GM12878 (cell line): Measurements from ENCODE around the gene MRPL16. TPM values are rescaled to one million over a fixed set of nuclear protein-coding genes. Genes with fewer than 3 reads are reported as not detected.

Experiments
- ATAC-seq: fragments of 200-7000 bp; cut with Tn5 transposase; 3 replicates; pipeline ENCODE4 v1.9.1; 2020; ENCODE audit warnings: mild to moderate bottlenecking, moderate library complexity
- BruUV-seq: library from RNA; stranded (reverse); fragments of 400-500 nt; replicated peaks from 2 replicates; lab custom pipeline; 2021; lab: Mats Ljungman, UMichigan
- CTCF ChIA-PET: fragments of 300-600 bp; sonication (Branson Sonifier 250); formaldehyde crosslinking; extraction: SDS; loops from one replicate; lab custom pipeline; 2021; ENCODE audit warnings: inconsistent platforms; lab: Yijun Ruan, JAX
- POLR2A ChIA-PET: fragments of 350-600 bp; formaldehyde crosslinking; extraction: SDS; loops from one replicate; lab custom pipeline; 2021; ENCODE audit warnings: inconsistent platforms; lab: Charles Lee
- RAD21 ChIA-PET: fragments of 300-600 bp; sonication (Branson Sonifier 250); formaldehyde crosslinking; loops from one replicate; lab custom pipeline; 2023; ENCODE audit warnings: antibody characterized with exemption; ENCODE audit not compliant: unreplicated experiment; lab: Charles Lee
- SMC1A ChIA-PET: fragments of 300-600 bp; sonication (Branson Sonifier 250); formaldehyde crosslinking; loops from one replicate; lab custom pipeline; 2023; ENCODE audit not compliant: unreplicated experiment, uncharacterized antibody; lab: Charles Lee
- DNase-seq: peaks from one replicate; pipeline ENCODE4 v3.0.0-alpha.2; 2011; ENCODE audit warnings: low read depth, low spot score
- FAIRE-seq: peaks from 3 replicates; lab custom pipeline; 2011; peaks lifted over from hg19 to GRCh38; lab: Jason Lieb, UNC
- H2AFZ ChIP-seq: 2 replicates; pipeline ENCODE4 v1.6.0; 2011; ENCODE audit warnings: low read depth, low read length, control low read depth; ENCODE audit not compliant: control insufficient read depth
- H3K27ac ChIP-seq: 2 replicates; pipeline ENCODE4 v1.5.1; 2011; ENCODE audit warnings: control low read depth; ENCODE audit not compliant: control insufficient read depth, insufficient read depth
- H3K27me3 ChIP-seq, 2 experiments: replicated peaks in 1 of 2; 2 replicates each; pipeline versions ENCODE4 v1.6.0 to v1.6.1; 2011; ENCODE audit warnings: low read length in 1 of 2; ENCODE audit not compliant: control insufficient read depth in 2 of 2, insufficient read depth in 2 of 2
- H3K36me3 ChIP-seq, 2 experiments: 2 replicates each; pipeline ENCODE4 v1.5.1; 2011; ENCODE audit warnings: low read length in 1 of 2; ENCODE audit not compliant: control insufficient read depth in 2 of 2, insufficient read depth in 2 of 2
- H3K4me1 ChIP-seq: 2 replicates; pipeline ENCODE4 v1.6.1; 2011; ENCODE audit warnings: mild to moderate bottlenecking, low read length, moderate library complexity, mixed read lengths; ENCODE audit not compliant: control insufficient read depth, insufficient read depth
- H3K4me2 ChIP-seq: 2 replicates; pipeline ENCODE4 v1.6.0; 2011; ENCODE audit warnings: control low read depth; ENCODE audit not compliant: control insufficient read depth, insufficient read depth
- H3K4me3 ChIP-seq: fragments of 200-600 bp; sonication (generic); 2 replicates; pipeline ENCODE4 v1.5.1; 2016
- H3K79me2 ChIP-seq: 2 replicates; pipeline ENCODE4 v1.6.0; 2011; ENCODE audit warnings: low read length; ENCODE audit not compliant: control insufficient read depth, insufficient read depth
- H3K9ac ChIP-seq: 2 replicates; pipeline ENCODE4 v1.8.0; 2011; ENCODE audit warnings: low read length, control low read depth, mixed read lengths; ENCODE audit not compliant: control insufficient read depth, insufficient read depth
- H3K9me3 ChIP-seq: replicated peaks from 3 replicates; pipeline ENCODE4 v1.5.1; 2011; ENCODE audit warnings: mild to moderate bottlenecking, low read length; ENCODE audit not compliant: control insufficient read depth, insufficient read depth
- H4K20me1 ChIP-seq: 2 replicates; pipeline ENCODE4 v1.6.0; 2011; ENCODE audit not compliant: control insufficient read depth, insufficient read depth
- ASH2L ChIP-seq: fragments of 300-600, 200-600 bp; sonication (generic); IDR thresholded peaks from 2 replicates; pipeline ENCODE4 v1.6.1; 2017; ENCODE audit warnings: low read depth, mild to moderate bottlenecking, borderline replicate concordance
- BCL3 ChIP-seq: IDR thresholded peaks from 2 replicates; pipeline ENCODE4 v1.6.1; 2011; ENCODE audit warnings: borderline replicate concordance, low read depth, mild to moderate bottlenecking, moderate library complexity, low read length; ENCODE audit not compliant: insufficient read depth, poor library complexity, severe bottlenecking
- CHD4 ChIP-seq: fragments of 200-600 bp; sonication (generic); IDR thresholded peaks from 2 replicates; pipeline ENCODE4 v1.6.1; 2016; ENCODE audit warnings: mild to moderate bottlenecking
- ETV6 ChIP-seq, 2 experiments: fragments of 450-650 bp in 1 of 2; IDR thresholded peaks in 1 of 2; conservative IDR thresholded peaks in 1 of 2; 2 replicates each; pipeline ENCODE4 v1.6.1; 2014; ENCODE audit warnings: antibody characterized with exemption in 1 of 2, borderline replicate concordance in 1 of 2, low read depth in 1 of 2, mild to moderate bottlenecking in 1 of 2, moderate library complexity in 1 of 2
- EZH2 ChIP-seq: IDR thresholded peaks from 2 replicates; pipeline ENCODE4 v1.6.1; 2012; ENCODE audit warnings: low read depth, mild to moderate bottlenecking, control low read depth, inconsistent platforms, low read length, borderline replicate concordance; ENCODE audit not compliant: control insufficient read depth
- HDAC2 ChIP-seq: fragments of 200-600 bp; sonication (generic); IDR thresholded peaks from 2 replicates; pipeline ENCODE4 v1.6.1; 2017
- MYC ChIP-seq: IDR thresholded peaks from 2 replicates; pipeline ENCODE4 v1.6.1; 2011; ENCODE audit warnings: mild to moderate bottlenecking, low read length, moderate library complexity, inconsistent platforms; ENCODE audit not compliant: insufficient read depth, insufficient replicate concordance, insufficient read length, severe bottlenecking
- NR2C2 ChIP-seq: IDR thresholded peaks from 2 replicates; pipeline ENCODE4 v1.6.1; 2011; ENCODE audit warnings: borderline replicate concordance, low read depth; ENCODE audit not compliant: control insufficient read depth, insufficient read length
- NR2F1 ChIP-seq: fragments of 450-650 bp; conservative IDR thresholded peaks from 2 replicates; pipeline ENCODE4 v1.6.1; 2017; ENCODE audit warnings: mild to moderate bottlenecking
- PAX8 ChIP-seq: fragments of 450-650 bp; IDR thresholded peaks from 2 replicates; pipeline ENCODE4 v1.6.1; 2017; ENCODE audit warnings: mild to moderate bottlenecking, moderate library complexity
- PKNOX1 ChIP-seq: fragments of 450-650 bp; IDR thresholded peaks from 2 replicates; pipeline ENCODE4 v1.6.1; 2016; ENCODE audit warnings: mild to moderate bottlenecking
- RAD51 ChIP-seq: fragments of 450-650 bp; IDR thresholded peaks from 2 replicates; pipeline ENCODE4 v1.6.1; 2016; ENCODE audit warnings: moderate library complexity, mild to moderate bottlenecking, inconsistent platforms
- SIX5 ChIP-seq: IDR thresholded peaks from 2 replicates; pipeline ENCODE4 v1.6.1; 2011; ENCODE audit warnings: mild to moderate bottlenecking, low read depth, low read length, moderate library complexity; ENCODE audit not compliant: severe bottlenecking
- ZBTB11 ChIP-seq: fragments of 450-650 bp; formaldehyde crosslinking; IDR thresholded peaks from 2 replicates; pipeline ENCODE4 v1.5.0; 2022; ENCODE audit warnings: mild to moderate bottlenecking, missing genetic modification characterization
- WGBS: methylation state at CpG from one replicate; pipeline ENCODE4 v1.1.6; 2016; ENCODE audit warnings: low lambda C conversion rate; ENCODE audit not compliant: insufficient replicate concordance, insufficient coverage; ENCODE audit errors: missing lambda C conversion rate; 5-methylcytosine and 5-hydroxymethylcytosine counted together
- in situ Hi-C: fragments of 300-500 bp; cut with MboI; formaldehyde crosslinking; loops from 9 replicates; pipeline ENCODE4 v1.14.3; 2018; ENCODE audit warnings: mixed read lengths
- intact Hi-C: fragments of 100-400 bp; cut with micrococcal nuclease; formaldehyde crosslinking; loops from one replicate; pipeline ENCODE4 v1.14.2; 2022; ENCODE audit not compliant: unreplicated experiment
- polyA plus RNA-seq, 11 experiments: library from polyadenylated mRNA; depleted of rRNA in 4 of 11; unstranded in 6 of 11; stranded (reverse) in 5 of 11; fragments of >200 nt; fragmentation: Nextera tagmentation in 4 of 11; fragmentation: Illumina TruSeq in 1 of 11; extraction: Ambion mirVana in 4 of 11; extraction: Trizol in 1 of 11; gene quantifications; 1 replicate in 1 of 11; 2 replicates in 10 of 11; pipeline versions ENCODE4 v1.2.1 to v1.2.3, GENCODE V29; 2011 to 2016; ENCODE audit warnings: inconsistent platforms in 2 of 11, missing spikeins in 2 of 11, low read depth in 1 of 11
- total RNA-seq, 4 experiments: library from RNA; depleted of rRNA in 3 of 4; stranded (reverse); fragments of >200 nt in 3 of 4; fragmentation: Illumina TruSeq in 1 of 4; extraction: Trizol in 1 of 4; gene quantifications; 2 replicates each; pipeline versions ENCODE4 v1.2.1 to v1.2.3, GENCODE V29; 2013 to 2021

Gene MRPL16
- total and polyA plus RNA-seq, 10 of the 15 experiments (the other 5 are each of a cell fraction or from before 2014, with no cell fraction given) = 38.2 to 167 (median 106) TPM

GRCh38 chr11:59766542-59767224 lies 43.9 kb downstream of the MRPL16 start:
- H4K20me1 ChIP-seq = no peaks in the 10 kb centered on the region
- ChIA-PET CTCF (interaction anchor here (0.6 to 2.8 kb wide), 2 partner anchors 35 to 233 kb away, joined by 3 to 7 read pairs; no protein-coding TSS in a partner anchor), RAD21 (no interaction called here)
- H3K9ac ChIP-seq = no peak overlapping the region
- H3K27ac ChIP-seq = no peak overlapping the region
- no peaks in the 10 kb centered on the region; a peak in 1 of 4 replicates for H3K27me3 ChIP-seq
- H3K4me2 ChIP-seq = no peak overlapping the region
- no peaks in the 10 kb centered on the region for H3K9me3 ChIP-seq
- H3K79me2 ChIP-seq = no peaks in the 10 kb centered on the region
- H3K4me3 ChIP-seq = no peak overlapping the region
- H2AFZ ChIP-seq = no peak overlapping the region
- DNase-seq = no peak
- TF ChIP-seq PKNOX1 (no peak), NR2F1 (no peak), ZBTB11 (no peak), CHD4 (no peak), MYC (no peak), BCL3 (no peak), HDAC2 (no peak), ETV6 (conservative IDR thresholded peaks at IDR 0.05 in 1 of 2, IDR thresholded peaks at IDR 0.05 in 1 of 2; ENCODE audit: borderline replicate concordance in 1 of 2, low read depth in 1 of 2) (no peak), ASH2L (no peak), RAD51 (no peak), PAX8 (no peak), NR2C2 (no peak), SIX5 (no peak), EZH2 (no peak)
- TF ChIP-seq, all 136 proteins: peak for 0
- no TSS peak for BruUV-seq
- FAIRE-seq (no peak), ATAC-seq (no peak)
- WGBS = 56% methylated on average over 6 of the region's 6 CpGs
- in situ Hi-C loops = no loop called here
- Histone ChIP-seq H3K36me3 (no peaks in the 10 kb centered on the region), H3K4me1 (no peaks in the 10 kb centered on the region)
- POLR2A ChIA-PET = no interaction called here
- SMC1A ChIA-PET = interaction anchor here (0.6 kb wide), 1 partner anchor 1026 kb away, joined by 3 read pairs; no protein-coding TSS in a partner anchor
- intact Hi-C loops = no loop called here
